Astrocyte (in vitro differentiated cells and primary cell): ENCODE data around the gene UPK3BL2.
"Not testable (repeated sequence)": the region's sequence is repeated elsewhere in the genome, so short reads cannot be mapped to it uniquely, and the experiment has no call there.

ENCODE experiments used
- CTCF ChIP-seq: IDR thresholded peaks from 2 replicates; pipeline ENCODE4 v1.5.1; 2011; ENCODE audit warnings: low read depth, mild to moderate bottlenecking, inconsistent platforms, low read length, moderate library complexity; ENCODE audit not compliant: insufficient read depth
- EZH2 ChIP-seq: IDR thresholded peaks from 2 replicates; pipeline ENCODE4 v1.6.1; 2012; ENCODE audit warnings: mild to moderate bottlenecking, low read length, inconsistent platforms; ENCODE audit not compliant: insufficient read depth

GRCh38 chr7:102516951-102517350 lies 26.5 kb downstream of the UPK3BL2 start:
- TF ChIP-seq CTCF, EZH2: not testable (repeated sequence)
